ENCODE results near the gene HOXB3. TPM values are rescaled to one million over a fixed set of nuclear protein-coding genes. Genes with fewer than 3 reads are reported as not detected.

The HOXB3 gene
- total RNA-seq, 4 donors from 2014 or later, result 11.4 to 48.7 (median 24.2) TPM

DNA sequence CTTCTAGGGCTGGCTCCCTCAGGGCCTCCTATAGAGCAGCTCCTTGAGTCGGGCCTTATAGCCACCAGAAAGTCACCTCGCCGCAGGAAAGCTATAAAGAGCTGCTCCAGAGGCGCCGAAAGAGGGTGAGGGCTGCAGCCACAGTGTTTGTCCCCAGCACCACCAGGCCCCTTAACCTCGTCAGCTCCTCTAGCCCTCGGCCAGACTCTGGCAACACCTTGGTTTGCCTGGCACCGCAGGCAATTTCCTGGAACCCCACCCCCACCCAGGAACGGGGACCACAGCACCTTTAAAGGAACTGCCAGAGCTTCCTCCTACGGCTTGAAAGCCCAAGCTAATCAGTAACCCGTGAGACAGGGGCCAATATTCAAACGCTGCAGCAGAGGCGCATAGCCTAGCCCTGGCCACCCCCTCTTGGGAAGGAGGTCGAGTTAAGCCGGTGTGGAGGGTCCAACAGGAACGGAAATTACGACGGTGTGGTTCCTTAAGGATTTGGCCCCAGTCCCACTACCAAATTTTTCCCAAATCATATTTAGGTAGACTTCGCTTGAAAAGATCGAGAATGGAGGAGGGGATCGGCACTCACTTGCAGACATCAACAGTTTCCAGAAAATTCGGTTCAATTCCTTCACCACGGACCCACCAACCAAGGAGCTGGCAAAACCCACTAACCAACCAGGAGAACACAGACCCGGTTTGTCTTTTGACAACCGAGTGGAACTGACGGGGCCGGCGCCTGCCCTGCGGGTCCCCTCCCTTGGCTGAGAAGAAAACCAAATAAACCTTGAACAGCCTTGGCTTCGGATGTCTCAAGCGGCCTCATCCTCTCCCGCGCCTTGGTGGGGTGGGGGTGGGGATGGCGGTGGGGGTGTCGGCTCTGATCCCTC is 11.7 kb upstream of the HOXB3 start:
- H3K27ac ChIP-seq, result no peak overlapping the region
- 24 to 25% methylated on average over 8 to 12 of the region's 35 CpGs for WGBS, 2 donors (ENCODE audit: low coverage in 1 of 2)
- peaks cover 100% of the 10 kb centered on the region for H3K27me3 ChIP-seq
- TF ChIP-seq, protein P1, sequence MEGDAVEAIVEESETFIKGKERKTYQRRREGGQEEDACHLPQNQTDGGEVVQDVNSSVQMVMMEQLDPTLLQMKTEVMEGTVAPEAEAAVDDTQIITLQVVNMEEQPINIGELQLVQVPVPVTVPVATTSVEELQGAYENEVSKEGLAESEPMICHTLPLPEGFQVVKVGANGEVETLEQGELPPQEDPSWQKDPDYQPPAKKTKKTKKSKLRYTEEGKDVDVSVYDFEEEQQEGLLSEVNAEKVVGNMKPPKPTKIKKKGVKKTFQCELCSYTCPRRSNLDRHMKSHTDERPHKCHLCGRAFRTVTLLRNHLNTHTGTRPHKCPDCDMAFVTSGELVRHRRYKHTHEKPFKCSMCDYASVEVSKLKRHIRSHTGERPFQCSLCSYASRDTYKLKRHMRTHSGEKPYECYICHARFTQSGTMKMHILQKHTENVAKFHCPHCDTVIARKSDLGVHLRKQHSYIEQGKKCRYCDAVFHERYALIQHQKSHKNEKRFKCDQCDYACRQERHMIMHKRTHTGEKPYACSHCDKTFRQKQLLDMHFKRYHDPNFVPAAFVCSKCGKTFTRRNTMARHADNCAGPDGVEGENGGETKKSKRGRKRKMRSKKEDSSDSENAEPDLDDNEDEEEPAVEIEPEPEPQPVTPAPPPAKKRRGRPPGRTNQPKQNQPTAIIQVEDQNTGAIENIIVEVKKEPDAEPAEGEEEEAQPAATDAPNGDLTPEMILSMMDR (IDR thresholded peaks at IDR 0.05), result no peak
- TF ChIP-seq POLR2AphosphoS5 (IDR thresholded peaks at IDR 0.05) (no peak), EP300 (IDR thresholded peaks at IDR 0.05) (no peak), POLR2A (IDR thresholded peaks at IDR 0.05) (no peak)
- H3K4me3 ChIP-seq, result no peak overlapping the region
- no peak for ATAC-seq
- no peaks in the 10 kb centered on the region for H3K9me3 ChIP-seq
- peaks cover 0 to 47% (median 4%) of the 10 kb centered on the region in 3 donors for H3K4me1 ChIP-seq
- no peaks in the 10 kb centered on the region for H3K36me3 ChIP-seq

DNA sequence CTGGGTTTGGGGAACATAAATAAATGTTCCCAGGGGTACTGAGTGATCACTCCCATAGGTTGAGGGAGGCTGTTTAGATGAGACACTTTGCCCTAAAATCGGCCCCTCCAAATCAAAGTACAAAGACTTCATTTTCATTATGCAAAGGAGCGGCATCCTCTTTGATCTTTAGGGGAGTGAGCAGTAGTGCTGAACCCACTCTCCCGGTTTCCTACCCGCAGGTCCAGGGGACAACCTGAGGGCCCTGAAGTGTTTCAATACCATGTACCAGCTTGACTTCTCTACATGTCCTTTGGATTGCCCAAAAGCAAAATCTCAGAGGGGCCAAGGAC is 11.1 kb upstream of the HOXB3 start:
- Histone ChIP-seq H3K4me1 (peaks cover 0 to 54% (median 6%) of the 10 kb centered on the region in 3 donors), H3K36me3 (no peaks in the 10 kb centered on the region), H3K27ac (no peak overlapping the region), H3K27me3 (peaks cover 100% of the 10 kb centered on the region), H3K4me3 (no peak overlapping the region), H3K9me3 (no peaks in the 10 kb centered on the region)
- no peak for ATAC-seq
- TF ChIP-seq EP300 (IDR thresholded peaks at IDR 0.05), result no peak
- TF ChIP-seq POLR2AphosphoS5 (IDR thresholded peaks at IDR 0.05), result no peak
- TF ChIP-seq, protein P1 (IDR thresholded peaks at IDR 0.05), result no peak
- no peak for TF ChIP-seq POLR2A (IDR thresholded peaks at IDR 0.05)
- 44 to 60% methylated on average over 1 to 4 of the region's 4 CpGs for WGBS, 2 donors (ENCODE audit: low coverage in 1 of 2)

DNA sequence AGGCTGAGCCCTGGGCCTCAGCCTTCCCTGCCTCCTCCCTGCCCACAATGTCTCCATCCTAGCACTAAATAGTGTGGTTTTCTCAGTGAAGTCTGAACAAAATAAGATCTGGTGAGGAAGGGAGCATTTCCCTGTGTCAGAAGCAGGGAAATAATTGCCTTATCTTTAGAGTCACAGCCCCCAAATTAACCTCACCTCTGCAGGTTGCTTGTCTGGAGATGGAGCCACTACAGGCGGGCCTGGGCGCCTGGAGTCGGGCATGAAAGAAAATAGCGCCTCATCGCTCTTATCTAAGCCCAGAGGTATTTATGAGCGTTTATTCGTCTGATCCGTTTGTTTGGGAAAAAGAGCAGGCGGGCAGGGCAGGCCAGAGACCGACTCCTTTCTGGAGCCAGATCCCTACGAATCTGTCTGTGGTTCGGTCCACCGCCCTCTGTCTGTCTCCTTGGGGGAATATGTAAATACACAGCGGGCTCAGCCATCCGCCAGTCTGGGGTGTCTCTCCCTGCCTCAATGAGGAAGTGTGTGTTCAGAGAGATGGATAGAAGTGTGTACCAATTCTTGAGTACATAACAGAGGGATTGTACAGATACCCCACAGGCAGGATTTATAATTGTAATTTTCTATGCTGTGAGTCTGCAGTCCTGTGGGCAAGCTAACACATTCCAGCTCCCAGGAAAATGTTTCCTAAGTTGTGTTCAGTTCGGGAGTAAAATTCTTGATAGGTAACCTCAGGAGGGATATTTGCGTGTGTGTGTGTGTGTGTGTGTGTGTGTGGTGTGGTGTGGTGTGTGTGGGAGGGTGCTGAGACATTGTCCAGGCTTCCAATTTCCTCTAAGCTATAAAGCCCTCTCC is 10.4 kb upstream of the HOXB3 start:
- Histone ChIP-seq H3K4me1 (peaks cover 0 to 57% (median 7%) of the 10 kb centered on the region in 3 donors), H3K4me3 (no peak overlapping the region), H3K36me3 (peaks cover 0 to 3% of the 10 kb centered on the region in 2 donors), H3K27me3 (peaks cover 100% of the 10 kb centered on the region), H3K9me3 (no peaks in the 10 kb centered on the region), H3K27ac (no peak overlapping the region)
- WGBS, 2 donors (ENCODE audit: low coverage in 1 of 2), result 69 to 74% methylated on average over 9 of the region's 17 CpGs
- TF ChIP-seq, protein P1 (IDR thresholded peaks at IDR 0.05), result no peak
- no peak for TF ChIP-seq POLR2A (IDR thresholded peaks at IDR 0.05)
- no peak for TF ChIP-seq POLR2AphosphoS5 (IDR thresholded peaks at IDR 0.05)
- TF ChIP-seq EP300 (IDR thresholded peaks at IDR 0.05), result no peak
- ATAC-seq, result no peak

DNA sequence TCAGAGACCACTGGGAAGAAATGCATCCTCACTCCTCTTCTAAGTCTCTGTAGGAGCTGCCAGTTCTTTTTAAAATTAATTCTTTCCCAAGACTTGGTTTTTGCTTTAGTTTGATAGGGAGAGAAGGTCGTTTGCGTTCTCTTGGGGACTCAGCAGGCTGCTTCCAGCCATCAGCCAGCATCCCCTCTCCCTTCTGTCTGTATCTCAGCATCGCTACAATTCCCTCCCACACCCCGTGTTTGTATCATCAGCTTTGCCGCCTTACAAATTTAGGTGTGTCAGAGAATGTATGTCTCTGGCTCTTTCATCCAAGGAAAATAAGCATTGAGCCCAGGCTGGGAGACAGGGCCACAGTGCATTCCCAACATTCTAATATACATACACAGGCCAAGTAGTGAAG is 9.3 kb upstream of the HOXB3 start:
- H3K36me3 ChIP-seq, result peaks cover 0 to 3% of the 10 kb centered on the region in 2 donors
- TF ChIP-seq, protein P1 (IDR thresholded peaks at IDR 0.05), result no peak
- ATAC-seq, result no peak
- no peaks in the 10 kb centered on the region for H3K9me3 ChIP-seq
- 79 to 80% methylated on average over 3 to 5 of the region's 5 CpGs for WGBS, 2 donors (ENCODE audit: low coverage in 1 of 2)
- peaks cover 96% of the 10 kb centered on the region for H3K27me3 ChIP-seq
- no peak overlapping the region for H3K27ac ChIP-seq
- peaks cover 0 to 67% (median 7%) of the 10 kb centered on the region in 3 donors for H3K4me1 ChIP-seq
- no peak overlapping the region for H3K4me3 ChIP-seq
